ENCODE measurements around the gene LANCL2. TPM values are rescaled to one million over a fixed set of nuclear protein-coding genes. Genes with fewer than 3 reads are reported as not detected.

LANCL2 gene
- 10 to 100 TPM; 17.3 to 26.3 (median 21.4) TPM for total RNA-seq (2021; fragmentation: NEBNext Ultra II Directional; extraction: Animal tissue kit (Norgen Biotek cat#: 25700))
- long read RNA-seq, full-length matches to known transcripts = 15 of 23 reads
- long read RNA-seq, partial matches to known transcripts = 3 of 23 reads
- long read RNA-seq, other reads (novel, unspliced or antisense) = 5 of 23 reads

DNA sequence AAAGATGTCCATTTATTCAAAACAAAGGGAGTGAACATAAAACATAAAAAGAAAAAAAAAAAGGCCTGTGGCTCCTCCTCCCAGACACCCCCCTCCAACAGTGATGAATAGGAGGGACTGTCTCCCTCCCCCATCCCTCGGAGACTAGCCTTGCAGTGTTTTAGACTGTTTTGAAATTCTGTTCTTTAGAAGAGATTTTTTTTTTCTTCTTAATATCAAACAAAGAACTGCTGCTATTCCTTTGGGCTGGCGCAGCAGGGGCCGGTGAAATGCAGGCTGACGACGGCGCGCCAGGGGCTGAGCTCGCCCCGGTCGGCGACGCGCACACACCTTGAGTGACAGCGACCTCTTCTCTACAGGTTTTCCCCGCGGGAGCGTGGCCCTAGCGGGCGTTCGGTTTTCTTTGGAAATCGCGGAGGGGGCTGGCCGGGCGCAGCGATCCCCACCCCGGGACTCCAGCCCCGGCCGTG, at the start of gene LANCL2:
Gene LANCL2, plus strand, starts transcription at position 133 of the 470 bp plus-strand sequence. CDS start 689 bp downstream, outside the sequence.
- H3K4me3 Mint-ChIP-seq = no peak within 1 kb of the TSS; the same call in 1 of the 2 replicates
- H3K36me3 Mint-ChIP-seq (ENCODE audit: low read depth) = peaks cover 18% of the 10 kb centered on the region
- H3K4me1 Mint-ChIP-seq (ENCODE audit: low read depth) = peaks cover 17% of the 10 kb centered on the region
- peaks cover 5% of the 10 kb centered on the region for H3K27me3 Mint-ChIP-seq (ENCODE audit: insufficient read depth)
- no peak for TF ChIP-seq CTCF (IDR thresholded peaks at IDR 0.05)
- H3K27ac Mint-ChIP-seq = peak within 1 kb of the TSS; percentile 66
- no peaks in the 10 kb centered on the region for H3K9me3 Mint-ChIP-seq
- peak; percentile 1 for DNase-seq

- H3K4me1 Mint-ChIP-seq (ENCODE audit: low read depth) = peaks cover 15% of the 10 kb centered on the region
- H3K4me3 Mint-ChIP-seq = peak overlapping the region; percentile 41; the same call in 1 of the 2 replicates
- H3K27me3 Mint-ChIP-seq (ENCODE audit: insufficient read depth) = peaks cover 11% of the 10 kb centered on the region
- DNase-seq = peak; percentile 93
- H3K27ac Mint-ChIP-seq = peak overlapping the region; percentile 46; the same call in 1 of the 2 replicates
- H3K9me3 Mint-ChIP-seq = peaks cover 14% of the 10 kb centered on the region; the same call in 1 of the 2 replicates
- no peak for TF ChIP-seq CTCF (IDR thresholded peaks at IDR 0.05)
- H3K36me3 Mint-ChIP-seq (ENCODE audit: low read depth) = peaks cover 9% of the 10 kb centered on the region
These were observed 39.8 kb upstream of the LANCL2 start for GRCh38 chr7:55325371-55325792.

DNA sequence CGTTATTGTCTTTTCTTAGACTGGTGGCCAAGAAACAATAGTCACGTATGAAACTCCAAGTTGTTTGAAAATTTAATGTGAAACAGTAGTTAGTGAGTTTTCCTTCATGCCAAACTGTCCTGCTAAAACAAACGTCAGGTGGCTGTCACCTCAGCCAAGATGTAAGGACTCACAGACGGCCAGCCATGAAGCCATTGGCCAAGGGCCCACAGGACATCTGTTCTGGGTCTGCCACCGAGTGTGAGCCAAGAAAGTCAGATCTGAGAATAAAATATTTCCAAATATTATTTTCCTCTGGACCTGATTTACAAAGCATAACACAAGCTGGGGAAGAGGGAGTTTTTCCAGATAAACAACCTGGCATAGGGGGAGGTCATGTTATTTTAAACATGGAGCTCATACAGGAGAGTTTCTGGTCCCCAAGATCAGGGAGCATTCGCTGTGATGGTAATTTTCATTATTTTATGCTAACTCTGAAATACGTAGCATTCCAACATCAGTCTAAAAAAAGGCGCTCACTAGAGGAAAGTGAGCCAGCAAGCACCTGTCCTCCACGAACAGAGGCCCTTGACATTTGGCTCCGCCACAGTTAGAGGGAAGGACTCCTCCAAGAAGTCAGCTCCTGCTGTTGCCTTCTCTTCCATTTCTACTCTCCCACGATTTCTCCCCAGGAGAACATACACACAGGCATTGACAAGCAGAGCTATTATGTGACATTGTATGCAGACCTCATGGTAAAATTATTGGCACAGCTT, 38.9 kb upstream of the LANCL2 start:
- DNase-seq = no peak
- peaks cover 1% of the 10 kb centered on the region; the same call in 1 of the 2 replicates for H3K36me3 Mint-ChIP-seq (ENCODE audit: low read depth)
- peaks cover 15% of the 10 kb centered on the region for H3K4me1 Mint-ChIP-seq (ENCODE audit: low read depth)
- H3K4me3 Mint-ChIP-seq = no peak overlapping the region
- no peak for TF ChIP-seq CTCF (IDR thresholded peaks at IDR 0.05)
- peaks cover 7% of the 10 kb centered on the region; the same call in 1 of the 2 replicates for H3K9me3 Mint-ChIP-seq
- no peak overlapping the region for H3K27ac Mint-ChIP-seq
- H3K27me3 Mint-ChIP-seq (ENCODE audit: insufficient read depth) = peaks cover 3% of the 10 kb centered on the region

GRCh38 chr7:55326945-55327626, 38.1 kb upstream of the LANCL2 start:
- DNase-seq = no peak
- H3K9me3 Mint-ChIP-seq = no peaks in the 10 kb centered on the region
- H3K27ac Mint-ChIP-seq = no peak overlapping the region
- H3K4me3 Mint-ChIP-seq = no peak overlapping the region
- TF ChIP-seq CTCF (IDR thresholded peaks at IDR 0.05) = no peak
- H3K36me3 Mint-ChIP-seq (ENCODE audit: low read depth) = no peaks in the 10 kb centered on the region
- H3K27me3 Mint-ChIP-seq (ENCODE audit: insufficient read depth) = peaks cover 3% of the 10 kb centered on the region
- H3K4me1 Mint-ChIP-seq (ENCODE audit: low read depth) = peaks cover 15% of the 10 kb centered on the region

DNA sequence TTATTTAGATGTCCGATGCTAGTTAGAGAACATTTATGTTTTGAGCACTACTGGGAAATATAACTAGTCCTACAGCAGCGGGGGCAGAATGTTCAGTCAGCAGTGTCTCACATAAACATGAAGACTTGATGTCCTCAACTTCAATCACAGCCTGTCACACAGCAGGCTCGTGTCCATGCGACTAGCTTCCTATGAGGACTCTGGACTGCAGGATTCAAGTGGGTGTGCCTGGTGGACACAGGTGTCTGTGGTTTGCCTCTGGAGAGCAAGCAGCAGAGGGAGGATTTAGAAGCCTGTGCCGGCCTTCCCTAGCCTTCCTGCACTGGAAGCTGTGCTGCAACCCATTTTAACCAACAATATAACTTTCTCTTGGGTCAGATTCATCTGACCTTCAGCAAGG, 30.0 kb upstream of the LANCL2 start:
- no peaks in the 10 kb centered on the region for H3K4me1 Mint-ChIP-seq (ENCODE audit: low read depth)
- no peak for DNase-seq
- TF ChIP-seq CTCF (IDR thresholded peaks at IDR 0.05) = no peak
- H3K27me3 Mint-ChIP-seq (ENCODE audit: insufficient read depth) = peaks cover 28% of the 10 kb centered on the region
- no peaks in the 10 kb centered on the region for H3K9me3 Mint-ChIP-seq
- H3K36me3 Mint-ChIP-seq (ENCODE audit: low read depth) = no peaks in the 10 kb centered on the region
- no peak overlapping the region for H3K4me3 Mint-ChIP-seq
- no peak overlapping the region for H3K27ac Mint-ChIP-seq

Measured in HFFc6 (cell line).